Retinal pigment epithelial cell (primary cell): ENCODE measurements around the gene ZNF511.

Experiments used
- DNase-seq: peaks from one replicate; pipeline ENCODE4 v3.0.0-alpha.2; 2010; ENCODE audit warnings: low read depth
- H3K4me3 ChIP-seq: 2 replicates; pipeline ENCODE4 v1.5.1; 2011; ENCODE audit warnings: mild to moderate bottlenecking, low read length, control low read depth, moderate library complexity
- TF ChIP-seq, protein P1 (sequence below): conservative IDR thresholded peaks from 2 replicates; pipeline ENCODE4 v1.5.1; 2011; ENCODE audit warnings: low read depth, low read length, control low read depth, inconsistent platforms

ZNF511 gene

DNA sequence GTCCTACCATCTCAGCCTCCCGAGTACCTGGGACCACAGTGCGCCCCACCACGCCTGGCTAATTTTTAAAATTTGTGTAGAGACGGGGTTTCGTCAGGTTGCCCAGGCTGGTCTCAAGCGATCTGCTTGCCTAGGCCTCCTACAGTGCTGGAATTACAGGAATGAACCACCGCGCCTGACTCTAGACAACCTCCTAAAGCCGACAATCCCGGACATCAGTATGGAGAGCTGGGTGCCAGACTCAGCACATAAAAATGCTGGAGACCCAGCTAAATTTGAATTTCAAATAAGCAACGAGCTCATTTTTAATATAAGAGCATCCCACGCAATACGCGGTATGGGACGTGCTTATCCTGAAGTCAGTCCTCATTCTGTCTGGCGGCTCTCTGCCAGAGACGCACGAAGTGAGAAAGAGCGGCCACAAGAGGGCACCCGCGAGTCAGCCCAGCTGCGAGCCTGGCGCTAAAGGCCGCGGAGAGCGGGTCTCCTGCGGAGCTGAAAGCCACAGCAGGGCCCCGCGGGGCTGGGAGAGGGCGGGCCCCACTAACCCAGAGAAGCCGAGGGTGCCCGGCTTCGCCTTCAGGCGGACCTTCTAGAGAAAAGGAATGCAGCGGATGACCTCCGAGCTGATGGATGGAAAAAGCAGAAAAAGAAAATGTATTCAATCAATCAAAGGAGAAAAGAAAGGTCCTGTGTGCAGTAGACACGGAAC lies 20.9 kb downstream of the ZNF511 start:
- no peak overlapping the region for H3K4me3 ChIP-seq
- TF ChIP-seq, protein P1, sequence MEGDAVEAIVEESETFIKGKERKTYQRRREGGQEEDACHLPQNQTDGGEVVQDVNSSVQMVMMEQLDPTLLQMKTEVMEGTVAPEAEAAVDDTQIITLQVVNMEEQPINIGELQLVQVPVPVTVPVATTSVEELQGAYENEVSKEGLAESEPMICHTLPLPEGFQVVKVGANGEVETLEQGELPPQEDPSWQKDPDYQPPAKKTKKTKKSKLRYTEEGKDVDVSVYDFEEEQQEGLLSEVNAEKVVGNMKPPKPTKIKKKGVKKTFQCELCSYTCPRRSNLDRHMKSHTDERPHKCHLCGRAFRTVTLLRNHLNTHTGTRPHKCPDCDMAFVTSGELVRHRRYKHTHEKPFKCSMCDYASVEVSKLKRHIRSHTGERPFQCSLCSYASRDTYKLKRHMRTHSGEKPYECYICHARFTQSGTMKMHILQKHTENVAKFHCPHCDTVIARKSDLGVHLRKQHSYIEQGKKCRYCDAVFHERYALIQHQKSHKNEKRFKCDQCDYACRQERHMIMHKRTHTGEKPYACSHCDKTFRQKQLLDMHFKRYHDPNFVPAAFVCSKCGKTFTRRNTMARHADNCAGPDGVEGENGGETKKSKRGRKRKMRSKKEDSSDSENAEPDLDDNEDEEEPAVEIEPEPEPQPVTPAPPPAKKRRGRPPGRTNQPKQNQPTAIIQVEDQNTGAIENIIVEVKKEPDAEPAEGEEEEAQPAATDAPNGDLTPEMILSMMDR: peak; percentile 93
- DNase-seq: no peak

DNA sequence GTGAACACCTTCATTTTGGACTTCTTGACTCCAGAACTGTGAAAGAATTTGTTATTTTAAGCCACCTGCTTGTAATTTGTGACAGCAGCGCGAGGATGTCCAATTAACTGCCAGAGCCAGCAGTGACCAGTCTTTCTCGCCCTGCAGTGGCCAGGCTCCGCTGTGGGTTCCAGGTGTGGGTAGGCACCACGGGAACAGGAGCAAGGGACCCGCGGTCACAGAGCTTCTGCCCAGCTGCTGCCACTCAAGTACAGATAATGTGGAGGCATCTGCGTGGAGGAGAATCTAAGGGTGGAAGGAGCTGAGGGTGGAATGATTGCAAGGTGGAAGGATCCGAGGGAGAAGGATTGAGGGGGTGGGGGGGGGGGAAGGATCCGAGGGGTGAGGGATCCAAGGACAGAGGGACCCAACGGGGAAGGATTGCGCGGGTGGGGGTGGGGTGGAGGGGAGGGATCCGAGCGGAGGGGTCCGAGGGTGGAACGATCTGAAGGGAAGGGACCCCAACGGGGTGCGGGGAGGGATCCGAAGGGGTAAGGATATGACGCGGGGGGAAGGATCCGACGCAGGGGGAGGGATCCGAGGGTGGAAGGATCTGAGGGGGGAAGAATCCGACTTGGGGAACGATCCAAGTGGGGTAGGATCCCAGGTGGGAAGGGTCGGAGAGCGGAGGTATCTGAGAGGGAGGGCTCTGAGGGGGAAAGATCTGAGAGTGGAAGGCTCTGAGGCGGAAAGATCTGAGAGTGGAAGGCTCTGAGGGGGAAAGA lies 24.4 kb downstream of the ZNF511 start:
- TF ChIP-seq, protein P1: no peak
- no peak overlapping the region for H3K4me3 ChIP-seq
- DNase-seq: no peak

DNA sequence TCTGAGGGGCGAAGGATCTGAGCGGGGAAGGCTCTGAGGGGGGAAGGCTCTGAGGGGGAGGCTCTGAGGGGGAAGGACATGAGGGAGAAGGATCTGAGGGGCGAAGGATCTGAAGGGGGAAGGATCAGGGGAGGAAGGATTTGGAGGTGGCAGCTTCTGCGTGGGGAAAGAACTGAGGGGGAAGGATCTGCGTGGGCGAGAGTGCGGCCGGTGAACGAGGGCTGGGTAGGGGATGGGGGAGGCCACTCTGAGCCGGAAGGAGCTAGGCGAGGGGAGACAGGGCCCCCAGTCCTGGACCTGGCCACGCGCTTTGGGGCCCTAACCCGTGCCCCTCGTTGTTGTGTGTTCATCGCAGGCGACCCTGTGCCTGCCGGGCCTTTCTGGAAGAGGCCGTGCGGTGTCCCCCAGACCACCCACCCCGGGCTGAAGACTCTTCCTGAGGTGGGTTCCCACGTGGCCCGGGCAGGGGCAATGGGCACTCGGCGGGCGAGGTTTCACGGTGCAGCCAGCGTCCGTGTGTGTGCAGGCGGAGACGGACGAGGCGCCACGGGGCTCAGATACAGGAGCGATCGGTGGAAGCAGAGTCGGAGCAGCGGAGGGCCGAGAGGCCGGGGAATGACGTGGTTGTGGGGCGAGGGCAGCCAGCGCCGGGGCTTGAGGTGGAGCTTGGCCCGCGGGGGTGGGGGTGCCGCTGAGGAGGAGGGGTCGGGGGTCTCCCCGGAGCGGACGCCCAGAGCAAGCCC lies 26.0 kb downstream of the ZNF511 start:
- TF ChIP-seq, protein P1: no peak
- DNase-seq: no peak
- H3K4me3 ChIP-seq: peak overlapping the region; percentile 37

DNA sequence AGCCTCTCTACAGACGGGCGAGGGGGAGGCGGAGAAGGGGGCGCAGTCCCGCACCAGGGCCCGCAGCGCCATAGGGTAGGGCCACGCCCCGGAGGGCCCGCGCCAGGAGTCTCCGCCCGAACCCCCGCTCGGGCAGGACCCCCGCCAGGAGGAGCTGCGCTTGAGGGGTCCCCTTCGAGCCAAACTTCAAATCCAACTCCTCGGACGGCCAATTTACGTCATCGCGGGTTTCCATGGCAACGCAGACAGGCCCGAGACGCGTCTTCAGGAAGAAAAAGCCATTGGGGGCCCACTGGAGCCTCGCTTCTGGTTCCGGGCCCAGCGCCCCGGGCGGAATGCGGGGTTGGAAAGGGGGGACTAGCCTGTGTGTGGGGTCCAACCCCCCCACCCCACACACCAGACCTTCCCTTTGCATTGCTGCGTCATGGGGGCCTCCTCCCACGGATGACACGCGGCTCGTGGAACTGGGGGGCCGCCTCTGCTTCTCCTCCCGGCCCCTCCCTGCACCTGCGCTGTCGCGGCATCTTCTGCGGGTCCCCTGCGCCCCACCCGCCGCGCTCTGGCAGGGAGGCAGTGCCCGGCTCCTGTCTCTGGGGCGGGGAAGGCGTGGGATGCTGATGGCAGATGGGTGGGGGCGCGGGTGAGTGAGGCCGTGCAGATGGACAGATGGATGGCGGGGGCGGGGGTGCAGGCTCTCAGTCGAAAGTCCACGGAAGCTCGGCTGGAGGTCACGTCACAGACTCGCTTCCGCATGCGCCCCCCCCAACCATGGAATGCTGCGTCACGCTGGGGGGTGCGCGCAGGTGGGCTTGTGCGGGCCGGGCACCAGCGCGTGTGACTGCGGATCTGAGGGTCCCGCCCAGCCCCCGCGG lies 26.8 kb downstream of the ZNF511 start:
- H3K4me3 ChIP-seq: peak overlapping the region; percentile 37
- no peak for DNase-seq
- TF ChIP-seq, protein P1: no peak

DNA sequence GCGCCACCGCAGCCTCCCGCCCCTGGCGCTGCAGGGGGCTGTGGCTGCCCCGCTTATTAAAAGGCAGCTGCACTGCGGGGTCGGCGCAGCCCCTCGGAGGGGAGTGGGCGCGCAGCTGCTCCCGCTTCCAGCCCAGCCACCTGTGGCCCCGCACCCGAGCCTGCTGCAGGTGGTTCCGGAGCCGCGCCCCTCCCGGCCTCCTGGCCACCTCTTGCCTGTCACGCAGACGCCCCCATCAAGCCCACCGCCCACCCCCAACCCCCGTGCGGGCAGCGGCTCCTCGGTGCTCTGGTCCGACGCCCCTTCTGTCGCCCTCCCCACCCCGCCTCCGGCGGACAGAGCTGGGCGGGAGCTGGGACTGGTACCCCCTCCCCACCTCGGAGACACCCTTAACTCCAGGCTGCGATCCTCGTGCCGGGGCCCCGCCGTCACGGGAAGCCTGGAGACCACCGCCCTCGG lies 27.4 kb downstream of the ZNF511 start:
- TF ChIP-seq, protein P1: no peak

DNA sequence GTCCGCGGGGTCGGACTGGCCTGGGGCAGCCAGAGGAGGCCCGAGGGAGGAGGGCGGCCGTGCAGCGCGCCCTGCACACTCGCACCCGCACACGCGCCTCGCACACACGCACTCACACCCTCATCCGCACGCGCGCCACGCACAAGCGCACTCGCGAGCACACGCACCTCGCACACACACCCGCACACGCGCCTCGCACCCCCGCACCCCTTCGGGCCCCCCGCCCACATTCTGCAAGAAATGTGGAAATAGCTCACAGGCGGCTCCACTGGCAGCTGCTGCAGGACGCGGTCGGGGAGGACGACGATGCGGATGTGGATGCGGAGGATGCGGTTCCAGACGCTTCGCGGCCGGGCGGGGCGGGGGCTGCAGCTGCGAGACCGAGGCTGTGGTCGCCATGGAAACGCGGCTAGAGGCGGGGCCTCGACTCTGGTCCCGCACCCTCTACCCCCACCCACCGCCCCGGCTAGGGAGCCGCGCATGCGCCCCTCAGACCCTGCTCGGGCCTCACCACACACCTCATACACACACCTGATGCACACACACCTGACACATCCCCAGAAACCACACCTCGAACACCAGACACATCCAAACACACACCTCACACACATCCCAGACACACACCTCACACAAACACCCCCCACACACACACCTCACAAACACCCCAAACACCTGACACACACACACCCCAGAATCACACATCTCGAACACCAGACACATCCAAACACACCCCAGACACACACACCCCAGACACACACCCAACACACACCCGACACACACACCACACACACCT lies 28.1 kb downstream of the ZNF511 start, which contains the start of gene CALY:
CALY (minus strand) TSS at position 320 of the 793 bp plus-strand sequence. CDS start 7,907 bp downstream, outside the sequence.
- TF ChIP-seq, protein P1: no peak
- no peak within 1 kb of the TSS for H3K4me3 ChIP-seq
- no peak for DNase-seq

More for the DNA sequence above, 27.4 kb downstream of the ZNF511 start:
- no peak overlapping the region for H3K4me3 ChIP-seq
- DNase-seq: no peak
